Measurements from ENCODE around the gene TMEM51. TPM values are rescaled to one million over a fixed set of nuclear protein-coding genes. Genes with fewer than 3 reads are reported as not detected.

TMEM51 gene
- total RNA-seq, 4 donors from 2014 or later: 8.5 to 10.3 (median 9.1) TPM

DNA sequence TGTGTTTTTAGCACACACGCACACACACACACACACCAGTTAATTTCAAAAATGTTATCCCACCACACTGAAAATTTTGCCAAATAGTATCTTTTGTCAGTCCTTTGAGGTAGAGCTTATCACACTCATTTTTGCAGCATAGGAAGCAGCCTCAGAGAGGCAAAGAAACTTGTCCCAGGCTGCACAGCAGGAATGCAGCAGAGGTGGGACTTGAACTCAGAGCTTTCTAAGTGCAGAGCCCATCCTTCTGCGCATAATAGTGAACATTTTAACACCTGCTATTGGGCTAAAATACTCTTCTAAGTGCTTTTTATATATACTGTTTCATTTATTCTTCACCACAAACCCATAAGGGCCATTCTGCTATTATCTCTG lies 108.4 kb downstream of the TMEM51 start:
- no peak overlapping the region for H3K4me3 ChIP-seq (ENCODE audit: low read depth, poor library complexity, severe bottlenecking)
- no peak for TF ChIP-seq POLR2A (IDR thresholded peaks at IDR 0.05)
- TF ChIP-seq, protein P1, sequence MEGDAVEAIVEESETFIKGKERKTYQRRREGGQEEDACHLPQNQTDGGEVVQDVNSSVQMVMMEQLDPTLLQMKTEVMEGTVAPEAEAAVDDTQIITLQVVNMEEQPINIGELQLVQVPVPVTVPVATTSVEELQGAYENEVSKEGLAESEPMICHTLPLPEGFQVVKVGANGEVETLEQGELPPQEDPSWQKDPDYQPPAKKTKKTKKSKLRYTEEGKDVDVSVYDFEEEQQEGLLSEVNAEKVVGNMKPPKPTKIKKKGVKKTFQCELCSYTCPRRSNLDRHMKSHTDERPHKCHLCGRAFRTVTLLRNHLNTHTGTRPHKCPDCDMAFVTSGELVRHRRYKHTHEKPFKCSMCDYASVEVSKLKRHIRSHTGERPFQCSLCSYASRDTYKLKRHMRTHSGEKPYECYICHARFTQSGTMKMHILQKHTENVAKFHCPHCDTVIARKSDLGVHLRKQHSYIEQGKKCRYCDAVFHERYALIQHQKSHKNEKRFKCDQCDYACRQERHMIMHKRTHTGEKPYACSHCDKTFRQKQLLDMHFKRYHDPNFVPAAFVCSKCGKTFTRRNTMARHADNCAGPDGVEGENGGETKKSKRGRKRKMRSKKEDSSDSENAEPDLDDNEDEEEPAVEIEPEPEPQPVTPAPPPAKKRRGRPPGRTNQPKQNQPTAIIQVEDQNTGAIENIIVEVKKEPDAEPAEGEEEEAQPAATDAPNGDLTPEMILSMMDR (IDR thresholded peaks at IDR 0.05): no peak
- 94 to 98% methylated on average over 2 of the region's 2 CpGs for WGBS, 2 donors
- DNase-seq (ENCODE audit: low spot score in 2 of 2): peak in 1 of 2 donors; percentile 5
- intact Hi-C loops (cut with DNase I; ENCODE audit: low total_unique reads): no loop called here

DNA sequence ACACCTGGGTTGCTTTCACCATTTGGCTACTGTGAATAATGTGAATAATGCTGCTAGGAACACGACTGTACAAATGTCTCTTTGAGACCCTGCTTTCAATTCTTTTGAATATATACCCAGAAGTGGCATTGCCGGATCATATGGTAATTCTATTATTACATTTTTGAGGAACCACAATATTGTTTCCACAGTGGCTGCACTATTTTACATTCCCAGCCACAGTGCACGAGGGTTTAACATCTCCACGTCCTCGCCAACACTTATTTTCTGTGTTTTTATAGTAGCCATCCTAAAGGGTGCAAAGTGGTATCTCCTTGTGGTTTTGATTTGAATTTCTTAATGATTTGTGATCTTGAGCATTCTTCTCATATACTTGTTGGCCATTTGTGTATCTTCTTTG lies 109.2 kb downstream of the TMEM51 start:
- intact Hi-C loops (cut with DNase I; ENCODE audit: low total_unique reads): no loop called here
- no peak for TF ChIP-seq POLR2A (IDR thresholded peaks at IDR 0.05)
- TF ChIP-seq, protein P1 (IDR thresholded peaks at IDR 0.05): no peak
- no peak overlapping the region for H3K4me3 ChIP-seq (ENCODE audit: low read depth, poor library complexity, severe bottlenecking)
- WGBS, 2 donors: 81 to 88% methylated on average over 5 of the region's 5 CpGs
- no peak for DNase-seq (ENCODE audit: low spot score in 2 of 2)

DNA sequence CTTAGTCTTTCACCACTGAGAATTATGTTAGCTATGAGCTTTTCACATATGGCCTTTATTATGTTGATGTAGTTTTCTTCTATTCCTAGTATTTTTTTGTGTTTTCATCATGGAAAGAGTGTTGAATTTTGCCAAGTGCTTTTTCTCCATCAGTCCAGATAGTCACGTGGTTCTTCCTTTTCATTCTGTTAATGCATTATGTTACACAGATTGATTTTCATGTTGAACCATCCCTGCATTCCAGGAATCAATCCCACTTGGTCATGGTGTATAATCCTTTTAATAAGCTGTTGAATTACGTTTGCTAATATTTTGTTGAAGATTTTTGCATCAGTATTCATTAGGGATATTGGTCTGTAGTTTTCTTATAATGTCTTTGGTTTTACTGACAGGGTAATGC lies 111.2 kb downstream of the TMEM51 start:
- WGBS, 2 donors: 71 to 83% methylated on average over 2 of the region's 2 CpGs
- no peak overlapping the region for H3K4me3 ChIP-seq (ENCODE audit: low read depth, poor library complexity, severe bottlenecking)
- TF ChIP-seq, protein P1 (IDR thresholded peaks at IDR 0.05): no peak
- TF ChIP-seq POLR2A (IDR thresholded peaks at IDR 0.05): no peak
- no peak for DNase-seq (ENCODE audit: low spot score in 2 of 2)
- intact Hi-C loops (cut with DNase I; ENCODE audit: low total_unique reads): no loop called here

Other genes with a start within 250 kb of the TMEM51 start
- gene FHAD1, start 93.5 kb downstream of the TMEM51 start, total RNA-seq: 1 to 10 TPM in 1 of 4 donors, under 1 TPM in 1, not detected in 2; 0.52 to 2.0 TPM

All from lower leg skin (tissue), 4 donors.